ENCODE data around the gene GNA12. TPM values are rescaled to one million over a fixed set of nuclear protein-coding genes. Genes with fewer than 3 reads are reported as not detected.

The GNA12 gene
- total and polyA plus RNA-seq, 4 donors: 3.7 to 19.0 (median 11.3) TPM

DNA sequence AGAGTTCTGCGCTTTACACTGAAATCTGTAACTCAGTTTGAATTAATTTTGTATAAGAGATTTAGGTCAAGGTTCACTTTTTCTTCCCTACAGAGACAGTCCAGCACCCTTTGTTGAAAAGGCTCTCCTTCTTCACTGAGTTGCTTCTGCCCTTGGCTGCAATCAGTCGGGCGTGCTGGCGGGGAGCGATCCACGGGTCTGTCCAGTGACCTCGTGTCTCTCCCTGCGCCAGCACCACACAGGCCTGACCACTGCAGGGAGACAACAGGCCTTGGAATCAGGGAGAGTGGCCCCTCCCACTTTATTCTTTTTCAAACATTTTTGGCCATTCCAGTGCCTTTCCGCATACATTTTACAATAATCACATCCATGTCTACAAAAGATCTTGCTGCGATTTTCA is 89.2 kb downstream of the GNA12 start:
- H3K9ac ChIP-seq (ENCODE audit: low read depth in 1 of 2, low read length in 2 of 2): no peak overlapping the region
- no peaks in the 10 kb centered on the region for H3K27me3 ChIP-seq (ENCODE audit: control insufficient read depth in 4 of 4, insufficient read depth in 4 of 4, low read length in 3 of 4)
- H3K36me3 ChIP-seq (ENCODE audit: control insufficient read depth in 4 of 4, insufficient read depth in 3 of 4, low read depth in 1 of 4, low read length in 3 of 4): peaks cover 0 to 4% (median 0%) of the 10 kb centered on the region in 4 donors
- TF ChIP-seq YY1 (IDR thresholded peaks at IDR 0.05): no peak
- no peak for TF ChIP-seq HNF4G (IDR thresholded peaks at IDR 0.05)
- TF ChIP-seq JUND (IDR thresholded peaks at IDR 0.05): no peak
- TF ChIP-seq FOXA2 (IDR thresholded peaks at IDR 0.05): no peak
- no peak for TF ChIP-seq TAF1 (conservative IDR thresholded peaks at IDR 0.05)
- TF ChIP-seq SP1 (IDR thresholded peaks at IDR 0.05): no peak
- no peak for TF ChIP-seq EGR1 (IDR thresholded peaks at IDR 0.05; ENCODE audit: low read depth in 2 of 2)
- no peak for TF ChIP-seq RAD21 (IDR thresholded peaks at IDR 0.05)
- no peak for TF ChIP-seq GABPA (IDR thresholded peaks at IDR 0.05 in 1 of 2, conservative IDR thresholded peaks at IDR 0.05 in 1 of 2)
- no peak for TF ChIP-seq FOXA1 (IDR thresholded peaks at IDR 0.05)
- TF ChIP-seq, protein P1, sequence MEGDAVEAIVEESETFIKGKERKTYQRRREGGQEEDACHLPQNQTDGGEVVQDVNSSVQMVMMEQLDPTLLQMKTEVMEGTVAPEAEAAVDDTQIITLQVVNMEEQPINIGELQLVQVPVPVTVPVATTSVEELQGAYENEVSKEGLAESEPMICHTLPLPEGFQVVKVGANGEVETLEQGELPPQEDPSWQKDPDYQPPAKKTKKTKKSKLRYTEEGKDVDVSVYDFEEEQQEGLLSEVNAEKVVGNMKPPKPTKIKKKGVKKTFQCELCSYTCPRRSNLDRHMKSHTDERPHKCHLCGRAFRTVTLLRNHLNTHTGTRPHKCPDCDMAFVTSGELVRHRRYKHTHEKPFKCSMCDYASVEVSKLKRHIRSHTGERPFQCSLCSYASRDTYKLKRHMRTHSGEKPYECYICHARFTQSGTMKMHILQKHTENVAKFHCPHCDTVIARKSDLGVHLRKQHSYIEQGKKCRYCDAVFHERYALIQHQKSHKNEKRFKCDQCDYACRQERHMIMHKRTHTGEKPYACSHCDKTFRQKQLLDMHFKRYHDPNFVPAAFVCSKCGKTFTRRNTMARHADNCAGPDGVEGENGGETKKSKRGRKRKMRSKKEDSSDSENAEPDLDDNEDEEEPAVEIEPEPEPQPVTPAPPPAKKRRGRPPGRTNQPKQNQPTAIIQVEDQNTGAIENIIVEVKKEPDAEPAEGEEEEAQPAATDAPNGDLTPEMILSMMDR (IDR thresholded peaks at IDR 0.05; ENCODE audit: low read depth, low read length, missing input control): no peak
- TF ChIP-seq, protein P2, sequence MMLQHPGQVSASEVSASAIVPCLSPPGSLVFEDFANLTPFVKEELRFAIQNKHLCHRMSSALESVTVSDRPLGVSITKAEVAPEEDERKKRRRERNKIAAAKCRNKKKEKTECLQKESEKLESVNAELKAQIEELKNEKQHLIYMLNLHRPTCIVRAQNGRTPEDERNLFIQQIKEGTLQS (IDR thresholded peaks at IDR 0.05): no peak
- TF ChIP-seq NR2F2 (IDR thresholded peaks at IDR 0.05): no peak
- TF ChIP-seq HNF4A (conservative IDR thresholded peaks at IDR 0.05): no peak
- no peak for TF ChIP-seq RXRA (IDR thresholded peaks at IDR 0.05)
- TF ChIP-seq, protein P3, sequence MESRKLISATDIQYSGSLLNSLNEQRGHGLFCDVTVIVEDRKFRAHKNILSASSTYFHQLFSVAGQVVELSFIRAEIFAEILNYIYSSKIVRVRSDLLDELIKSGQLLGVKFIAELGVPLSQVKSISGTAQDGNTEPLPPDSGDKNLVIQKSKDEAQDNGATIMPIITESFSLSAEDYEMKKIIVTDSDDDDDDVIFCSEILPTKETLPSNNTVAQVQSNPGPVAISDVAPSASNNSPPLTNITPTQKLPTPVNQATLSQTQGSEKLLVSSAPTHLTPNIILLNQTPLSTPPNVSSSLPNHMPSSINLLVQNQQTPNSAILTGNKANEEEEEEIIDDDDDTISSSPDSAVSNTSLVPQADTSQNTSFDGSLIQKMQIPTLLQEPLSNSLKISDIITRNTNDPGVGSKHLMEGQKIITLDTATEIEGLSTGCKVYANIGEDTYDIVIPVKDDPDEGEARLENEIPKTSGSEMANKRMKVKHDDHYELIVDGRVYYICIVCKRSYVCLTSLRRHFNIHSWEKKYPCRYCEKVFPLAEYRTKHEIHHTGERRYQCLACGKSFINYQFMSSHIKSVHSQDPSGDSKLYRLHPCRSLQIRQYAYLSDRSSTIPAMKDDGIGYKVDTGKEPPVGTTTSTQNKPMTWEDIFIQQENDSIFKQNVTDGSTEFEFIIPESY (IDR thresholded peaks at IDR 0.05): no peak
- TF ChIP-seq, protein P4, sequence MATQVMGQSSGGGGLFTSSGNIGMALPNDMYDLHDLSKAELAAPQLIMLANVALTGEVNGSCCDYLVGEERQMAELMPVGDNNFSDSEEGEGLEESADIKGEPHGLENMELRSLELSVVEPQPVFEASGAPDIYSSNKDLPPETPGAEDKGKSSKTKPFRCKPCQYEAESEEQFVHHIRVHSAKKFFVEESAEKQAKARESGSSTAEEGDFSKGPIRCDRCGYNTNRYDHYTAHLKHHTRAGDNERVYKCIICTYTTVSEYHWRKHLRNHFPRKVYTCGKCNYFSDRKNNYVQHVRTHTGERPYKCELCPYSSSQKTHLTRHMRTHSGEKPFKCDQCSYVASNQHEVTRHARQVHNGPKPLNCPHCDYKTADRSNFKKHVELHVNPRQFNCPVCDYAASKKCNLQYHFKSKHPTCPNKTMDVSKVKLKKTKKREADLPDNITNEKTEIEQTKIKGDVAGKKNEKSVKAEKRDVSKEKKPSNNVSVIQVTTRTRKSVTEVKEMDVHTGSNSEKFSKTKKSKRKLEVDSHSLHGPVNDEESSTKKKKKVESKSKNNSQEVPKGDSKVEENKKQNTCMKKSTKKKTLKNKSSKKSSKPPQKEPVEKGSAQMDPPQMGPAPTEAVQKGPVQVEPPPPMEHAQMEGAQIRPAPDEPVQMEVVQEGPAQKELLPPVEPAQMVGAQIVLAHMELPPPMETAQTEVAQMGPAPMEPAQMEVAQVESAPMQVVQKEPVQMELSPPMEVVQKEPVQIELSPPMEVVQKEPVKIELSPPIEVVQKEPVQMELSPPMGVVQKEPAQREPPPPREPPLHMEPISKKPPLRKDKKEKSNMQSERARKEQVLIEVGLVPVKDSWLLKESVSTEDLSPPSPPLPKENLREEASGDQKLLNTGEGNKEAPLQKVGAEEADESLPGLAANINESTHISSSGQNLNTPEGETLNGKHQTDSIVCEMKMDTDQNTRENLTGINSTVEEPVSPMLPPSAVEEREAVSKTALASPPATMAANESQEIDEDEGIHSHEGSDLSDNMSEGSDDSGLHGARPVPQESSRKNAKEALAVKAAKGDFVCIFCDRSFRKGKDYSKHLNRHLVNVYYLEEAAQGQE (IDR thresholded peaks at IDR 0.05): no peak
- no peak overlapping the region for H3K27ac ChIP-seq (ENCODE audit: low read depth in 1 of 2, low read length in 2 of 2)
- DNase-seq (ENCODE audit: low spot score): no peak
- no peaks in the 10 kb centered on the region for H3K4me1 ChIP-seq (ENCODE audit: control insufficient read depth in 4 of 4, insufficient read depth in 4 of 4, low read length in 3 of 4)
- H3K4me3 ChIP-seq (ENCODE audit: low read depth in 1 of 3, low read length in 3 of 3): no peak overlapping the region
- WGBS: 98% methylated on average over 10 of the region's 10 CpGs
- peaks cover 0 to 2% (median 0%) of the 10 kb centered on the region in 4 donors for H3K9me3 ChIP-seq (ENCODE audit: control insufficient read depth in 4 of 4, low read length in 3 of 4)

DNA sequence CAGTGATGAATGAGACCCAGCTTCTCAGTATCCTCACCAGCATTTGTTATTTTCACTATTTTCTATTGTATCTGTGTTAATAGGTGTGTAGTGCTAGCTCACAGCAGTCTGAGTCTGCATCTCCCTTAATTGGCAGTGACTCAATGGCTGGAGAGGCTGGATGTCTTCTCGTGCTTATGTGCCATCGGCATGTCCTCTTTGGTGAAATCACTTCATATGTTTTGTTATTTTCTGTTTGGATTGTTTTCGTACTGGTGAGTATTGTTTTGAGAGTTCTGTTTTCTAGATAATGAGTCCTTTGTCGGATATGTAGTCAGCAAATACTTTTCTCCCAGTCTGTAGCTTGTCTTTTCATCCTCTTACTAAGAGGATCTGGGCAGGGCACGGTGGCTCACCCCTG is 90.0 kb downstream of the GNA12 start:
- Histone ChIP-seq H3K9me3 (ENCODE audit: control insufficient read depth in 4 of 4, low read length in 3 of 4) (peaks cover 0 to 2% (median 0%) of the 10 kb centered on the region in 4 donors), H3K4me3 (ENCODE audit: low read depth in 1 of 3, low read length in 3 of 3) (no peak overlapping the region), H3K36me3 (ENCODE audit: control insufficient read depth in 4 of 4, insufficient read depth in 3 of 4, low read depth in 1 of 4, low read length in 3 of 4) (peaks cover 0 to 4% (median 0%) of the 10 kb centered on the region in 4 donors), H3K4me1 (ENCODE audit: control insufficient read depth in 4 of 4, insufficient read depth in 4 of 4, low read length in 3 of 4) (no peaks in the 10 kb centered on the region), H3K27ac (ENCODE audit: low read depth in 1 of 2, low read length in 2 of 2) (no peak overlapping the region), H3K27me3 (ENCODE audit: control insufficient read depth in 4 of 4, insufficient read depth in 4 of 4, low read length in 3 of 4) (no peaks in the 10 kb centered on the region), H3K9ac (ENCODE audit: low read depth in 1 of 2, low read length in 2 of 2) (no peak overlapping the region)
- 88% methylated on average over 5 of the region's 5 CpGs for WGBS
- no peak for DNase-seq (ENCODE audit: low spot score)
- TF ChIP-seq FOXA2 (IDR thresholded peaks at IDR 0.05) (no peak), RAD21 (IDR thresholded peaks at IDR 0.05) (no peak), RXRA (IDR thresholded peaks at IDR 0.05) (no peak), TAF1 (conservative IDR thresholded peaks at IDR 0.05) (no peak), EGR1 (IDR thresholded peaks at IDR 0.05; ENCODE audit: low read depth in 2 of 2) (no peak)
- TF ChIP-seq, protein P1 (IDR thresholded peaks at IDR 0.05; ENCODE audit: low read depth, low read length, missing input control): no peak
- TF ChIP-seq, protein P4 (IDR thresholded peaks at IDR 0.05): no peak

Data from liver (tissue), 9 donors.